Measurements from ENCODE around the gene TENM3. TPM values are rescaled to one million over a fixed set of nuclear protein-coding genes. Genes with fewer than 3 reads are reported as not detected.
A peak's percentile ranks its signal among the peaks of the same experiment; 100 is the strongest.

The TENM3 gene
- total RNA-seq, 1 experiment from 2014 or later, result 0.87 TPM

GRCh38 chr4:182531555-182532162 is 288.5 kb downstream of the TENM3 start:
- H3K9me2 ChIP-seq (replicated peaks; ENCODE audit: low read length), result no peaks in the 10 kb centered on the region
- no peaks in the 10 kb centered on the region for H4K20me1 ChIP-seq (ENCODE audit: low read length)
- H3K36me3 ChIP-seq (ENCODE audit: low read depth, low read length), result no peaks in the 10 kb centered on the region
- TF ChIP-seq EZH2 (IDR thresholded peaks at IDR 0.05; ENCODE audit: low read length, unreplicated experiment) (no peak), EZH2phosphoT487 (IDR thresholded peaks at IDR 0.05; ENCODE audit: borderline replicate concordance, low read length) (no peak)
- TF ChIP-seq, protein P1, sequence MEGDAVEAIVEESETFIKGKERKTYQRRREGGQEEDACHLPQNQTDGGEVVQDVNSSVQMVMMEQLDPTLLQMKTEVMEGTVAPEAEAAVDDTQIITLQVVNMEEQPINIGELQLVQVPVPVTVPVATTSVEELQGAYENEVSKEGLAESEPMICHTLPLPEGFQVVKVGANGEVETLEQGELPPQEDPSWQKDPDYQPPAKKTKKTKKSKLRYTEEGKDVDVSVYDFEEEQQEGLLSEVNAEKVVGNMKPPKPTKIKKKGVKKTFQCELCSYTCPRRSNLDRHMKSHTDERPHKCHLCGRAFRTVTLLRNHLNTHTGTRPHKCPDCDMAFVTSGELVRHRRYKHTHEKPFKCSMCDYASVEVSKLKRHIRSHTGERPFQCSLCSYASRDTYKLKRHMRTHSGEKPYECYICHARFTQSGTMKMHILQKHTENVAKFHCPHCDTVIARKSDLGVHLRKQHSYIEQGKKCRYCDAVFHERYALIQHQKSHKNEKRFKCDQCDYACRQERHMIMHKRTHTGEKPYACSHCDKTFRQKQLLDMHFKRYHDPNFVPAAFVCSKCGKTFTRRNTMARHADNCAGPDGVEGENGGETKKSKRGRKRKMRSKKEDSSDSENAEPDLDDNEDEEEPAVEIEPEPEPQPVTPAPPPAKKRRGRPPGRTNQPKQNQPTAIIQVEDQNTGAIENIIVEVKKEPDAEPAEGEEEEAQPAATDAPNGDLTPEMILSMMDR (conservative IDR thresholded peaks at IDR 0.05; ENCODE audit: low read depth, low read length), result no peak
- intact Hi-C loops (cut with micrococcal nuclease), result no loop called here
- H3K9ac ChIP-seq (ENCODE audit: low read length), result no peak overlapping the region
- ChIA-PET POLR2A (ENCODE audit: unreplicated experiment) (no interaction called here), CTCF (no interaction called here)
- DNase-seq (no peak), ATAC-seq (no peak)
- H3K79me2 ChIP-seq (ENCODE audit: low read length), result no peaks in the 10 kb centered on the region
- no peak overlapping the region for H2AFZ ChIP-seq (ENCODE audit: low read length)
- no peaks in the 10 kb centered on the region for H3K27me3 ChIP-seq (ENCODE audit: low read length)
- H3K9me3 ChIP-seq (ENCODE audit: low read length), result no peaks in the 10 kb centered on the region
- H3K4me3 ChIP-seq (ENCODE audit: low read length), result no peak overlapping the region
- H3K4me1 ChIP-seq (ENCODE audit: insufficient read depth, low read length), result no peaks in the 10 kb centered on the region
- no peak overlapping the region for H3K27ac ChIP-seq (ENCODE audit: low read length)
- H3K4me2 ChIP-seq (ENCODE audit: low read length), result no peak overlapping the region
- H3F3A ChIP-seq (ENCODE audit: low read length, unreplicated experiment), result no peaks in the 10 kb centered on the region
- no TSS peak for BruUV-seq (replicated peaks)

- no peak for TF ChIP-seq EZH2 (IDR thresholded peaks at IDR 0.05; ENCODE audit: low read length, unreplicated experiment)
- TF ChIP-seq EZH2phosphoT487 (IDR thresholded peaks at IDR 0.05; ENCODE audit: borderline replicate concordance, low read length), result no peak
- TF ChIP-seq, protein P1 (conservative IDR thresholded peaks at IDR 0.05; ENCODE audit: low read depth, low read length), result no peak
- no peak overlapping the region for H3K9ac ChIP-seq (ENCODE audit: low read length)
- intact Hi-C loops (cut with micrococcal nuclease), result no loop called here
- H3K9me2 ChIP-seq (replicated peaks; ENCODE audit: low read length), result no peaks in the 10 kb centered on the region
- H3K79me2 ChIP-seq (ENCODE audit: low read length), result no peaks in the 10 kb centered on the region
- POLR2A ChIA-PET (ENCODE audit: unreplicated experiment), result interaction anchor here (0.5 kb wide), 1 partner anchor 11 kb away, joined by 3 read pairs; no protein-coding TSS in a partner anchor
- no peak overlapping the region for H2AFZ ChIP-seq (ENCODE audit: low read length)
- H3K27ac ChIP-seq (ENCODE audit: low read length), result no peak overlapping the region
- DNase-seq (no peak), ATAC-seq (no peak)
- CTCF ChIA-PET, result no interaction called here
- no peak overlapping the region for H3K4me3 ChIP-seq (ENCODE audit: low read length)
- H3K9me3 ChIP-seq (ENCODE audit: low read length), result no peaks in the 10 kb centered on the region
- no peaks in the 10 kb centered on the region for H3K36me3 ChIP-seq (ENCODE audit: low read depth, low read length)
- H3F3A ChIP-seq (ENCODE audit: low read length, unreplicated experiment), result no peaks in the 10 kb centered on the region
- no peaks in the 10 kb centered on the region for H4K20me1 ChIP-seq (ENCODE audit: low read length)
- no peaks in the 10 kb centered on the region for H3K4me1 ChIP-seq (ENCODE audit: insufficient read depth, low read length)
- no peak overlapping the region for H3K4me2 ChIP-seq (ENCODE audit: low read length)
- H3K27me3 ChIP-seq (ENCODE audit: low read length), result no peaks in the 10 kb centered on the region
- BruUV-seq (replicated peaks), result no TSS peak
Observed at GRCh38 chr4:182532441-182532840, 289.2 kb downstream of the TENM3 start.

GRCh38 chr4:182533964-182534363 is 290.8 kb downstream of the TENM3 start:
- peak; percentile 56 for DNase-seq
- POLR2A ChIA-PET (ENCODE audit: unreplicated experiment), result no interaction called here
- Histone ChIP-seq H3K36me3 (ENCODE audit: low read depth, low read length) (no peaks in the 10 kb centered on the region), H2AFZ (ENCODE audit: low read length) (no peak overlapping the region), H3K9me2 (replicated peaks; ENCODE audit: low read length) (no peaks in the 10 kb centered on the region), H3K4me1 (ENCODE audit: insufficient read depth, low read length) (no peaks in the 10 kb centered on the region), H3K9me3 (ENCODE audit: low read length) (no peaks in the 10 kb centered on the region), H3F3A (ENCODE audit: low read length, unreplicated experiment) (no peaks in the 10 kb centered on the region), H3K4me3 (ENCODE audit: low read length) (no peak overlapping the region), H3K9ac (ENCODE audit: low read length) (no peak overlapping the region), H3K27ac (ENCODE audit: low read length) (no peak overlapping the region), H3K4me2 (ENCODE audit: low read length) (no peak overlapping the region), H3K79me2 (ENCODE audit: low read length) (no peaks in the 10 kb centered on the region), H4K20me1 (ENCODE audit: low read length) (no peaks in the 10 kb centered on the region), H3K27me3 (ENCODE audit: low read length) (no peaks in the 10 kb centered on the region)
- intact Hi-C loops (cut with micrococcal nuclease), result no loop called here
- no TSS peak for BruUV-seq (replicated peaks)
- TF ChIP-seq, protein P1 (conservative IDR thresholded peaks at IDR 0.05; ENCODE audit: low read depth, low read length), result no peak
- TF ChIP-seq EZH2 (IDR thresholded peaks at IDR 0.05; ENCODE audit: low read length, unreplicated experiment) (no peak), EZH2phosphoT487 (IDR thresholded peaks at IDR 0.05; ENCODE audit: borderline replicate concordance, low read length) (no peak)
- peak; percentile 70 for ATAC-seq
- CTCF ChIA-PET, result no interaction called here
